GM19099 (cell line): ENCODE results near the gene BTBD18.

Experiments
- POLR2A ChIP-seq: IDR thresholded peaks from 3 replicates; pipeline ENCODE4 v1.6.1; 2011; ENCODE audit warnings: low read depth; ENCODE audit not compliant: insufficient read length; ENCODE audit errors: extremely low read depth

BTBD18 gene

GRCh38 chr11:57785072-57785471 lies 33.5 kb upstream of the BTBD18 start:
- no peak for TF ChIP-seq POLR2A

DNA sequence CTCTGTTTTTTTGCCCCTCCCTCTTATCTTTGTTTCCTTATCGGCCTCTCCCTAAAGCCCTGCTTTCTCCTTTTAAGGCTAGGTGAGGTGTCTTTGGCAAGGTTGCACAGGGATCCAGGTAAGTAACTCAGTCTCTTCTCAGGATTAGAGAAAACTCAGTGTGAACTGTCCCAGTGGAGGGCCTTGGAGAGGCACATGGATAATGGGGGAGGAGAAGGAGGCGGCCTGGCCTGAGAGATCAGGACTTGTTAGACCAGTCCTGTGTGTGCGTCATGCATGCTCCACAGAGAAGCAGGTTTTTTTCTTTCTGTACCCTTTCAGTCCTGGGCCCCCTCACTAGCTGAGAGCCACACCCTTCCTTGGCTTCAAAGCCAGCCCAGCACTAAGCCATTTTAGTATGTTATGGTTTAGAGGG lies 29.9 kb upstream of the BTBD18 start:
- no peak for TF ChIP-seq POLR2A

GRCh38 chr11:57779276-57779675 lies 27.7 kb upstream of the BTBD18 start:
- no peak for TF ChIP-seq POLR2A

DNA sequence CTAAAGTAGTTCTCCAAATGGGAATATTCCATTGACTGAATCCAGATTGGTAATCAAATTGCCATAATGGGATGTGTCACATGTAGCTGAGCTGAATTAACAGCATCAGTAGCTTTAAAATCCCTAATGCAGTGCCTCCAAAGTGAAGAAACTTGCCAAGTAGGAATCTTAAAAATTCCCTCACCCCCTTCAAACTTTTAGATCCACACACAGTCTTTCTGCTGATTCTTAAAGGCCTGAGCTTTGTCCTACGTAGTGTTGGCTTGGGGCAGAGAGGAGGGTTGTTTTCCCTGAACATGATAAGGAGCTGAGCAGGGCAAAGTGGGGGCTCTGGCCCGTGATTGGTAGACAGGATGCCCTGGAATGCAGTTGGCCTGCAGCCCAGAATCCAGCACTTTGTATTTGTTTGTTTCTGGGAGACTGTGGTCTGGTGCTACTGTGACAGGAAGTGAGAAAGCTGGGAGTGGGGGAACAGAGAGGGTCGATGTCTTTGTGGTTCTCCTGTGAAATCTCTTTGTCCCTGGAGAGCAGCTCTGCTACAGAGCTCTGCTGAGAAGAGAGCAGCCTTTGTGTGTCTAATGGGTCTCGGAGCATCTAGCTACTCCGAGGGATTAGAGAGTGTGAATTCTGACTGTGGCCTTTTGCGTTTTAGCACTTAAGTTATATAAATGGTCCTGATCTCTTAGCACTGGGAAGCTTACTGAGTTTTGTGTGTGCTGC lies 26.9 kb upstream of the BTBD18 start:
- no peak for TF ChIP-seq POLR2A

GRCh38 chr11:57777969-57778317 lies 26.3 kb upstream of the BTBD18 start:
- TF ChIP-seq POLR2A, result no peak

DNA sequence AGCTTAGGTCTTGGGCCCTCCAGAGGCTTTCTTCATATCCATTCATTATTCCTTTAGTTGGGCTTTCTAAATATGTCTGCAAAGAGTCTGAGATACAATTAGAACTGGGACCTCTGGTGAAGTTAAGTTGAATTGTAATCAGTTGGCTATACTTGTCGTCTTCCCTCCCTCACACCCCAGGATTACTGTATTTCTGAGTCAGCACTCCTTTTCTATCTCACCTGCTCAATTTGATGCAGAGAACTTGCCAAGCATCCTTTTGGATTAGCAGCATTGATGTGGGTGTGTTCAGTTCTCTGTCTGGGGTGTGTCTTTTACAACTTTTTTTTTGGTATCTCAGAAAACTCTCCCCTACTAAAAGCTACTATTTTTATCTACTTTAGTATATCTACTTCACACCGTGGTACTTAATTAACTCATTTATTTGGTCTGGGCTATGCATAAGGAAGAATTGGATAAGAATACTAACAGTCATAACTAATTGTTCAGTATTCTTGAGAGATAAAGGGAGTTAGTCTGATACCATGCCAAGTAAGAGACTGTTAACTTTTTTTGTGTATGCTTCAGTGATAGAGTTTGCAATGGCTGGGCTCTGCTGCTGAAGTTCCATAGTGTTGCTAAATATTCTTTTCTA lies 25.1 kb upstream of the BTBD18 start:
- TF ChIP-seq POLR2A, result no peak

GRCh38 chr11:57776031-57776521 lies 24.5 kb upstream of the BTBD18 start:
- no peak for TF ChIP-seq POLR2A

GRCh38 chr11:57775491-57775890 lies 23.9 kb upstream of the BTBD18 start:
- TF ChIP-seq POLR2A, result no peak

DNA sequence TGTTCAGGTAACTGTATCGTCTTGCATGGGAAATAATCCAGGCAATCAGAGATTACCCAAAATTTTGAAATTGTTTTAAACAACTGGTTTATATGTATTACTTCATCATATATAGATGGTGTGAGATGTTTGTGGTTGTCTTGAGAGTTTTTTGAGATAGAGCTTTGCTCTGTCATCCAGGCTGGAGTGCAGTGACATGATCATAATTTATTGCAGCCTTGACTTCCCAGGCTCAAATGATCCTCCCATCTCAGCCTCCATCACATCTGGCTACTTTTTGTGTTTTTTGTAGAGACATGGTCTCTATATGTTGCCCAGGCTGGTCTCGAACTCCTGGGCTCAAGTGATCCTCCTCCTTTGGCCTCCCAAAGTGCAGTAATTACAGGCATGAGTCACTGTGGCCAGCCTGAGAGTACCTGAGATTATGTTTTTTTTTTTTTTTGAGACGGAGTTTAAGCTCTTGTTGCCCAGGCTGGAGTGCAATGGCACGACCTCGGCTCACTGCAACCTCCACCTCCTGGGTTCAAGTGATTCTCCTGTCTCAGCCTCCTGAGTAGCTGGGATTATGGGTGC lies 21.5 kb upstream of the BTBD18 start:
- TF ChIP-seq POLR2A, result no peak

GRCh38 chr11:57772562-57772961 lies 20.9 kb upstream of the BTBD18 start:
- no peak for TF ChIP-seq POLR2A

GRCh38 chr11:57771365-57771764 lies 19.7 kb upstream of the BTBD18 start:
- TF ChIP-seq POLR2A, result no peak

DNA sequence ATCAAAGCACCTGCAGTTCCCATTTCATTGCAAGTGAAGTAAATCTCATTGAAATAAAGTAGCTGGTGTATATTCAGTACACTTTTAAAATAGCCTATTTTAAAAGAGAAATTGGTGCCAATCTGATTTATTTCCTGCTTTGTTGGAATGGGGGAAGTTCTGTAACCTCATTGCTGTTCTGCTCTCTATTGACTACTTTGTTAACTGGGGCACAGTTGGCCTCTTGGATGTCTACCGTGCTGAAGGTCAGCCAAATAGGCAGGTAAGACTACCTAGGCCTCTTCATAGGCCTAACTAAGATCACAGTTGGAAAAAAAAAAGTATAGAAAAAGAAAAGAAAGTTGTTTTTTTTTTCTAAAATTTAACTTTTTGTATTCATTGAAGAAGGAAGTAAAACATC lies 19.2 kb upstream of the BTBD18 start:
- TF ChIP-seq POLR2A, result no peak

- no peak for TF ChIP-seq POLR2A
These were observed 13.4 kb upstream of the BTBD18 start for GRCh38 chr11:57764972-57765371.

DNA sequence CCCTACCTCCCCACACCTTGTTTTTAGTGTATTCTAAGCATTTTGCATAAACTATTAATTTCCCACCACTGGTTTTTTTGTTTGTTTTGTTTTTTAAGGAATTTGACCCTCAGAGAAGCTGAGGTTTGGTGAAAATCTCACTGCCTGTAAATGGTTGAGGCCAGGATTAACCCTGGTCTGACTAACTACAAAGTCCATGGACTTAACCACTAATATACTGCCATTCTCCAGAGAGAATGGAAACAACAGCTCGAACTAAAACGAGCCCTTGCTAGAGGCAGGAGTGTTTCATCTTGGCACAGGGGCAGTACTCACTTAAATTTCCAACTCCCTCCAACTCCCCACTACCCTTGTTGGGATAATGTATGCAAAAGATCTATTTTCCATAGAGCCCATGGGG lies 12.9 kb upstream of the BTBD18 start:
- TF ChIP-seq POLR2A, result no peak

GRCh38 chr11:57764021-57764420 lies 12.4 kb upstream of the BTBD18 start:
- no peak for TF ChIP-seq POLR2A

- no peak for TF ChIP-seq POLR2A
These were observed 11.9 kb upstream of the BTBD18 start for GRCh38 chr11:57763568-57763967.
